Muscle of arm (tissue), 14 donors: ENCODE measurements around the gene TBC1D3C. TPM values are rescaled to one million over a fixed set of nuclear protein-coding genes. Genes with fewer than 3 reads are reported as not detected.
"Not testable (repeated sequence)": the region's sequence is repeated elsewhere in the genome, so short reads cannot be mapped to it uniquely, and the experiment has no call there.

Experiments
- DNase-seq: peaks from one replicate; pipeline ENCODE4 v3.0.0-alpha.2; 2013
- long read RNA-seq, 11 donors: transcript quantifications; one replicate each; lab custom pipeline, GENCODE V29; 2026
- polyA plus RNA-seq, 12 donors: library from polyadenylated mRNA; unstranded; fragments of 120-200 nt; gene quantifications; one replicate each; pipeline ENCODE4 v1.2.1, GENCODE V29; 2013; ENCODE audit not compliant: insufficient read length in 12 of 12

The TBC1D3C gene
- polyA plus RNA-seq: 1 to 10 TPM in 2 of 12 donors, not detected in 10; 1.1 to 4.3 TPM
- long read RNA-seq, donor 1: 0 reads
- long read RNA-seq, donor 2: 0 reads
- long read RNA-seq, donor 3: 0 reads
- long read RNA-seq, donor 4: 0 reads
- long read RNA-seq, donor 5: 0 reads
- long read RNA-seq, donor 6: 0 reads
- long read RNA-seq, donor 7: 0 reads
- long read RNA-seq, donor 8: 0 reads
- long read RNA-seq, donor 9: 0 reads
- long read RNA-seq, donor 10: 0 reads
- long read RNA-seq, donor 11: 0 reads

GRCh38 chr17:38068534-38068933 is at the start of gene TBC1D3C:
TBC1D3C (minus strand) TSS chr17:38068634; CDS start chr17:38067066, 1,568 bp downstream.
- not testable (repeated sequence) for DNase-seq

- DNase-seq: not testable (repeated sequence)
Observed at GRCh38 chr17:38099262-38099661, 30.8 kb upstream of the TBC1D3C start.

GRCh38 chr17:38094059-38094694 is 25.7 kb upstream of the TBC1D3C start:
- DNase-seq: not testable (repeated sequence)

GRCh38 chr17:38088120-38088519 is 19.7 kb upstream of the TBC1D3C start:
- DNase-seq: not testable (repeated sequence)

- not testable (repeated sequence) for DNase-seq
Observed at GRCh38 chr17:38087344-38087743, 18.9 kb upstream of the TBC1D3C start.

Other genes starting within 250 kb of the TBC1D3C start
- 1 to 10 TPM in 1 of 12 donors, not detected in 11; 1.5 TPM for gene TBC1D3K, start 144.2 kb downstream of the TBC1D3C start, polyA plus RNA-seq
- gene TBC1D3L, start 79.6 kb downstream of the TBC1D3C start, polyA plus RNA-seq: 10 to 100 TPM in 8 of 12 donors, 1 to 10 TPM in 1, not detected in 3; 6.5 to 37.2 (median 18.5) TPM
- 1 to 10 TPM in 7 of 12 donors, under 1 TPM in 1, not detected in 4; 0.69 to 3.7 (median 1.7) TPM for gene TBC1D3D, start 64.7 kb downstream of the TBC1D3C start, polyA plus RNA-seq
- 10 to 100 TPM in 1 of 12 donors, 1 to 10 TPM in 1, under 1 TPM in 2, not detected in 8; 0.14 to 13.7 (median 1.9) TPM for gene TBC1D3E, start 59.3 kb upstream of the TBC1D3C start, polyA plus RNA-seq
- under 1 TPM in 2 of 12 donors, not detected in 10; 0.36 to 0.59 TPM for gene TBC1D3, start 123.9 kb upstream of the TBC1D3C start, polyA plus RNA-seq
- gene MRPL45, start 228.5 kb upstream of the TBC1D3C start, polyA plus RNA-seq: 10 to 100 TPM in 11 of 12 donors, not detected in 1; 48.6 to 66.6 (median 60.0) TPM